ENCODE results near the gene LRRC3.
"Not testable (repeated sequence)": the region's sequence is repeated elsewhere in the genome, so short reads cannot be mapped to it uniquely, and the experiment has no call there.

The LRRC3 gene

GRCh38 chr21:44414291-44415072 lies 40.8 kb upstream of the LRRC3 start:
- no peaks in the 10 kb centered on the region for H4K20me1 ChIP-seq (ENCODE audit: insufficient read depth, low read length)
- no peak overlapping the region for H3K4me2 ChIP-seq (ENCODE audit: low read depth, low read length)
- no peak overlapping the region for H3K4me3 ChIP-seq (ENCODE audit: low read length)
- DNase-seq: no peak
- H3K9me2 ChIP-seq (replicated peaks; ENCODE audit: insufficient read depth, low read length): no peaks in the 10 kb centered on the region
- H3K9ac ChIP-seq (ENCODE audit: low read length): no peak overlapping the region
- no peaks in the 10 kb centered on the region for H3K9me3 ChIP-seq (replicated peaks; ENCODE audit: insufficient read depth, low read length)
- TF ChIP-seq EZH2phosphoT487 (IDR thresholded peaks at IDR 0.05; ENCODE audit: low read length): no peak
- TF ChIP-seq EZH2 (optimal IDR thresholded peaks at IDR 0.05; ENCODE audit: low read depth, low read length): no peak
- TF ChIP-seq CTCF (IDR thresholded peaks at IDR 0.05; ENCODE audit: low read length): no peak
- H3K36me3 ChIP-seq (replicated peaks; ENCODE audit: insufficient read depth, low read length): no peaks in the 10 kb centered on the region
- H2AFZ ChIP-seq (ENCODE audit: low read length): no peak overlapping the region
- no peak overlapping the region for H3K27ac ChIP-seq (ENCODE audit: low read length)
- peaks cover 72% of the 10 kb centered on the region for H3K27me3 ChIP-seq (replicated peaks; ENCODE audit: insufficient read depth, low read length)
- no peaks in the 10 kb centered on the region for H3K4me1 ChIP-seq (ENCODE audit: low read length)
- no peaks in the 10 kb centered on the region for H3F3A ChIP-seq (ENCODE audit: insufficient read depth, low read length)
- H3K79me2 ChIP-seq (ENCODE audit: low read length): no peaks in the 10 kb centered on the region

- Histone ChIP-seq H3F3A (ENCODE audit: insufficient read depth, low read length) (no peaks in the 10 kb centered on the region), H3K9ac (ENCODE audit: low read length) (no peak overlapping the region), H4K20me1 (ENCODE audit: insufficient read depth, low read length) (no peaks in the 10 kb centered on the region), H3K36me3 (replicated peaks; ENCODE audit: insufficient read depth, low read length) (no peaks in the 10 kb centered on the region), H3K9me3 (replicated peaks; ENCODE audit: insufficient read depth, low read length) (no peaks in the 10 kb centered on the region), H3K4me1 (ENCODE audit: low read length) (no peaks in the 10 kb centered on the region), H3K4me3 (ENCODE audit: low read length) (no peak overlapping the region), H3K79me2 (ENCODE audit: low read length) (no peaks in the 10 kb centered on the region), H3K27me3 (replicated peaks; ENCODE audit: insufficient read depth, low read length) (peaks cover 77% of the 10 kb centered on the region), H3K4me2 (ENCODE audit: low read depth, low read length) (no peak overlapping the region), H2AFZ (ENCODE audit: low read length) (no peak overlapping the region), H3K27ac (ENCODE audit: low read length) (no peak overlapping the region), H3K9me2 (replicated peaks; ENCODE audit: insufficient read depth, low read length) (no peaks in the 10 kb centered on the region)
- DNase-seq: no peak
- TF ChIP-seq EZH2 (optimal IDR thresholded peaks at IDR 0.05; ENCODE audit: low read depth, low read length): no peak
- TF ChIP-seq CTCF (IDR thresholded peaks at IDR 0.05; ENCODE audit: low read length): no peak
- TF ChIP-seq EZH2phosphoT487 (IDR thresholded peaks at IDR 0.05; ENCODE audit: low read length): no peak
These were observed 40.0 kb upstream of the LRRC3 start for GRCh38 chr21:44415073-44416025.

GRCh38 chr21:44416193-44416592 lies 39.1 kb upstream of the LRRC3 start:
- no peak overlapping the region for H3K27ac ChIP-seq (ENCODE audit: low read length)
- DNase-seq: no peak
- TF ChIP-seq EZH2 (optimal IDR thresholded peaks at IDR 0.05; ENCODE audit: low read depth, low read length) (no peak), CTCF (IDR thresholded peaks at IDR 0.05; ENCODE audit: low read length) (no peak), EZH2phosphoT487 (IDR thresholded peaks at IDR 0.05; ENCODE audit: low read length) (no peak)
- H3K9me2 ChIP-seq (replicated peaks; ENCODE audit: insufficient read depth, low read length): no peaks in the 10 kb centered on the region
- H3K4me1 ChIP-seq (ENCODE audit: low read length): no peaks in the 10 kb centered on the region
- no peak overlapping the region for H3K4me2 ChIP-seq (ENCODE audit: low read depth, low read length)
- H3K27me3 ChIP-seq (replicated peaks; ENCODE audit: insufficient read depth, low read length): peaks cover 79% of the 10 kb centered on the region
- H3K79me2 ChIP-seq (ENCODE audit: low read length): no peaks in the 10 kb centered on the region
- no peaks in the 10 kb centered on the region for H4K20me1 ChIP-seq (ENCODE audit: insufficient read depth, low read length)
- no peak overlapping the region for H2AFZ ChIP-seq (ENCODE audit: low read length)
- H3K36me3 ChIP-seq (replicated peaks; ENCODE audit: insufficient read depth, low read length): no peaks in the 10 kb centered on the region
- H3K4me3 ChIP-seq (ENCODE audit: low read length): no peak overlapping the region
- no peak overlapping the region for H3K9ac ChIP-seq (ENCODE audit: low read length)
- no peaks in the 10 kb centered on the region for H3K9me3 ChIP-seq (replicated peaks; ENCODE audit: insufficient read depth, low read length)
- H3F3A ChIP-seq (ENCODE audit: insufficient read depth, low read length): no peaks in the 10 kb centered on the region

GRCh38 chr21:44417621-44418107 lies 37.6 kb upstream of the LRRC3 start:
- not testable (repeated sequence) for H3K9ac ChIP-seq (ENCODE audit: low read length); H3K4me2 ChIP-seq (ENCODE audit: low read depth, low read length); H3F3A ChIP-seq (ENCODE audit: insufficient read depth, low read length); H3K9me2 ChIP-seq (replicated peaks; ENCODE audit: insufficient read depth, low read length); H4K20me1 ChIP-seq (ENCODE audit: insufficient read depth, low read length); H3K27ac ChIP-seq (ENCODE audit: low read length); H3K79me2 ChIP-seq (ENCODE audit: low read length); H2AFZ ChIP-seq (ENCODE audit: low read length); H3K4me3 ChIP-seq (ENCODE audit: low read length); DNase-seq; H3K36me3 ChIP-seq (replicated peaks; ENCODE audit: insufficient read depth, low read length); H3K9me3 ChIP-seq (replicated peaks; ENCODE audit: insufficient read depth, low read length); H3K4me1 ChIP-seq (ENCODE audit: low read length)
- peaks cover 76% of the 10 kb centered on the region for H3K27me3 ChIP-seq (replicated peaks; ENCODE audit: insufficient read depth, low read length)

Data from MM.1S (cell line).